ENCODE results near the gene MROH2B.

MROH2B gene

DNA sequence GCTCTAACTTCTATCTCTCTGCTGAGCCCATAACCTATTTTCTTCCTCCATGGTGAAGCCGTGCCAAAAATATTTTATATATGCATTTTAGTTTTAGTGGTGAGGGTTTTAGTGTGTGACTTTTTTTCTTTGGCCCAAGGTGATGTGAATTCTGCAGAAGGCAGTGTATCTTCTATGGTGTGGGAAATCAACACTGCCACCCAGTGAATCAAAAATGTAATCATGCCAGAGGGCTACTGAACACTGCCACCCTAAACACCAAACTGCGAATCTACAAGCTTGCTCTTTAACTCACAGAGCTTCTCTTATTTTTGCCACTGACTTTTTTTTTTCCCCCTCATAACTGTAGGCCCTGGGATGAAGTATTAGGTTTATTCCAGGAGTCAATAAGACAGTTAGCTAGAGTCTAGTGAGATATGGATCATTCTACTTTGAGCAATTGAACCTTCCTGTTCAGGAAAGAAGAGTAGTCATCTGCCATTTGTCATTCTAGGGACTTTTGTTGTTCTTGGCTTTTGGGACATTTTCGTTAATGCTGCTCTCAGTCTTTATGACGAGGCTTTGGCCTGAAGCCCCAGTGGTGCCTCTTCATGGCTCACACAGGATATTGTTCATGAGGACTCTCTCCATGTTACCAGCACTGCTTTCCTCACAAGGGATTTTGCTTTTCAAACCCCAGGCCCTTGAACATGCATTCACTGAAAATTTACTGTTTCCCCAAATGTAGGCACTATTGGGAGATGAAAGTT is 108.8 kb downstream of the MROH2B start:
- Mint-ChIP-seq H3K4me1 (ENCODE audit: low read depth) (no peaks in the 10 kb centered on the region), H3K27ac (no peak overlapping the region), H3K9me3 (peaks cover 8% of the 10 kb centered on the region), H3K4me3 (no peak overlapping the region), H3K36me3 (ENCODE audit: low read depth) (no peaks in the 10 kb centered on the region), H3K27me3 (peaks cover 3% of the 10 kb centered on the region)

DNA sequence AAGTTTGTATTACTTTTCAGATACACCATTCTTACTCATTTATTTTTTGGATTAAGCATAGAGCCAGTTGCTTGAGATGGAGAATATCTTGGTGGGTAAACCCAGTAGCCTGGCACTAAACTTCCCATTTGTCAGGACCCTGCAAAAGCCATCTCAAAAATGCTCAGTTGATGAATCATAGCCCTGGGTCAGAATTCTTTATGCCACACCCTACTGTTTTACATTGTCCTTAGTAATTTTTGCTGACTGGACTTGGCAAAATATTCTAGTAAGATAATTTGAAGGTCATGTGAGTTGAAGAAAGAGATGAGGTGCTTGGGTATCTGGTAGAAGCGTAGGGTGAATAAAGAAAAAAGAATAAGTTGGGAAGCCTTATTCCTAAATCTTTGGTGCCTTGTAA is 111.1 kb downstream of the MROH2B start:
- H3K9me3 Mint-ChIP-seq = peaks cover 8% of the 10 kb centered on the region
- peaks cover 3% of the 10 kb centered on the region for H3K27me3 Mint-ChIP-seq
- no peak overlapping the region for H3K4me3 Mint-ChIP-seq
- no peaks in the 10 kb centered on the region for H3K36me3 Mint-ChIP-seq (ENCODE audit: low read depth)
- no peak overlapping the region for H3K27ac Mint-ChIP-seq
- no peaks in the 10 kb centered on the region for H3K4me1 Mint-ChIP-seq (ENCODE audit: low read depth)

DNA sequence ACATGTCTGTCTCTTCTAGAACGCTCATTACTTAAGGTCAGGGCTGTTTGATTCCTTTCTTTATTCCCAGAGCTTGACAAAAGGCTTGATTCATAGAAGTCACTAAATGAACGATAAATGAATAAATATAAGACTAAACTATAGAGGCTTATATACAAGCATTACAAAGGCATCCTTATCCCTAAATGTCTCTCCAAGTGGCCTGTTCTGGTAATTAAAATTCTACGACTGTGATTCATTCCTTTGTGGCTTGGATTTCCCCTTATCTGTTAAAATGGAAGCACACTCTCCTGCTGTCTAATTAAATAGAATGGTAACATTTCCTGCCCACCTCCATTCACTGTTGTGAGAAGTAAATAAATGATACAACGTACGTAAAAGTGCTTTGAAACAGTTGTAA is 112.3 kb downstream of the MROH2B start:
- no peak overlapping the region for H3K4me3 Mint-ChIP-seq
- no peak overlapping the region for H3K27ac Mint-ChIP-seq
- peaks cover 8% of the 10 kb centered on the region for H3K9me3 Mint-ChIP-seq
- no peaks in the 10 kb centered on the region for H3K36me3 Mint-ChIP-seq (ENCODE audit: low read depth)
- peaks cover 3% of the 10 kb centered on the region for H3K27me3 Mint-ChIP-seq
- no peaks in the 10 kb centered on the region for H3K4me1 Mint-ChIP-seq (ENCODE audit: low read depth)

DNA sequence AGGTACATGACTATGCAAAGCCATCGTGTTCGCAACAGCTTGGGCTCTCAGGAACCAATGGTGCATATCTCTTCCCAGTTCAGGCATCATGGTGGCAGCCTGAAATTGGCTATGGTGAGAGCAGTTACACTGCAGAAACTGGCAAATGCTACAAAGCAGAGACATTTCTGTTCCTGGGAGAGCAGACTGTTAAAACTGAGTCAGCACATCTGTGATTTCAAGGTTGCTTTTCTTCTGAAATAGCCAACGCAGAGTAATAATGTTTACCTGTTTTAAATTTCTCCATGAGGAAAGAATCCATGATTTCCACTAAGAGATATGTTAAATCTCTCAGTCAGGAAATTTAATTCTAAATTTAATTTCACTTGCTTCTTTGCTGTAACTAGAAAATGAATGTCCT is 114.1 kb downstream of the MROH2B start:
- no peak overlapping the region for H3K4me3 Mint-ChIP-seq
- H3K27me3 Mint-ChIP-seq = peaks cover 7% of the 10 kb centered on the region
- no peaks in the 10 kb centered on the region for H3K36me3 Mint-ChIP-seq (ENCODE audit: low read depth)
- H3K9me3 Mint-ChIP-seq = peaks cover 8% of the 10 kb centered on the region
- H3K27ac Mint-ChIP-seq = no peak overlapping the region
- no peaks in the 10 kb centered on the region for H3K4me1 Mint-ChIP-seq (ENCODE audit: low read depth)

DNA sequence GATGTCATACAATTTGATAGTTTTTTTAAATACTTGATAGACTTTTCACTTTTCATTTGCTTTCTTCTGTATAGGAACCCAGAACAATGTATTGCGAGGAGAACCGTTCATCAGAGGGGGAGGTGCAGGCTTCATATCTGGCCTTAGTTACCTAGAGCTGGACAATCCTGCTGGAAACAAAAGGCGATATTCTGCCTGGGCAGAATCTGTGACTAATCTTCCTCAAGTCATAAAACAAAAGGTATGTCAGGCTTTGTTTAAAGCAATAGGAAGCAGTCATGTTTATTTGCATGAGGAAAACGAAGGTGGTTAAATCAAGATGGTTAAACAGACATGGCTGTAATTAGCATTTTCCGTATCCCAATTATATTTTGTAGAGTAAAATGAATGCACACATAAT is 115.8 kb downstream of the MROH2B start:
- Mint-ChIP-seq H3K9me3 (peaks cover 8% of the 10 kb centered on the region), H3K4me1 (ENCODE audit: low read depth) (no peaks in the 10 kb centered on the region), H3K27me3 (peaks cover 7% of the 10 kb centered on the region), H3K27ac (no peak overlapping the region), H3K4me3 (no peak overlapping the region), H3K36me3 (ENCODE audit: low read depth) (no peaks in the 10 kb centered on the region)
